Measurements from ENCODE around the gene NSMF. TPM values are rescaled to one million over a fixed set of nuclear protein-coding genes. Genes with fewer than 3 reads are reported as not detected.
A peak's percentile ranks its signal among the peaks of the same experiment; 100 is the strongest.

NSMF gene
- polyA plus RNA-seq, 1 experiment, result 35.7 TPM

- DNase-seq (ENCODE audit: low read depth), result no peak
- peaks cover 5% of the 10 kb centered on the region for H3K36me3 ChIP-seq (ENCODE audit: control insufficient read depth, insufficient read depth, low read length)
- ChIA-PET POLR2A (no interaction called here), CTCF (interaction anchor here (1.8 kb wide), 1 partner anchor 8 kb away, joined by 5 read pairs; no protein-coding TSS in a partner anchor)
- TF ChIP-seq CTCF (IDR thresholded peaks at IDR 0.05; ENCODE audit: insufficient read depth, low read depth, low read length), result no peak
- no peaks in the 10 kb centered on the region for H3K27me3 ChIP-seq (ENCODE audit: control insufficient read depth, insufficient read depth, low read length)
- H3K4me3 ChIP-seq (ENCODE audit: low read depth, low read length), result no peak overlapping the region
Measured at GRCh38 chr9:137460363-137461315, 1.5 kb upstream of the NSMF start.

- H3K27me3 ChIP-seq (ENCODE audit: control insufficient read depth, insufficient read depth, low read length), result no peaks in the 10 kb centered on the region
- CTCF ChIA-PET, result interaction anchor here (0.7 to 1.8 kb wide), 4 partner anchors 9 to 75 kb away, joined by 3 to 5 read pairs (median 4); no protein-coding TSS in a partner anchor
- DNase-seq (ENCODE audit: low read depth), result no peak
- peak overlapping the region; percentile 80 for H3K4me3 ChIP-seq (ENCODE audit: low read depth, low read length)
- H3K36me3 ChIP-seq (ENCODE audit: control insufficient read depth, insufficient read depth, low read length), result peaks cover 10% of the 10 kb centered on the region
- no peak for TF ChIP-seq CTCF (IDR thresholded peaks at IDR 0.05; ENCODE audit: insufficient read depth, low read depth, low read length)
- POLR2A ChIA-PET, result no interaction called here
Measured at GRCh38 chr9:137459601-137460362, 648 bp upstream of the NSMF start.

DNA sequence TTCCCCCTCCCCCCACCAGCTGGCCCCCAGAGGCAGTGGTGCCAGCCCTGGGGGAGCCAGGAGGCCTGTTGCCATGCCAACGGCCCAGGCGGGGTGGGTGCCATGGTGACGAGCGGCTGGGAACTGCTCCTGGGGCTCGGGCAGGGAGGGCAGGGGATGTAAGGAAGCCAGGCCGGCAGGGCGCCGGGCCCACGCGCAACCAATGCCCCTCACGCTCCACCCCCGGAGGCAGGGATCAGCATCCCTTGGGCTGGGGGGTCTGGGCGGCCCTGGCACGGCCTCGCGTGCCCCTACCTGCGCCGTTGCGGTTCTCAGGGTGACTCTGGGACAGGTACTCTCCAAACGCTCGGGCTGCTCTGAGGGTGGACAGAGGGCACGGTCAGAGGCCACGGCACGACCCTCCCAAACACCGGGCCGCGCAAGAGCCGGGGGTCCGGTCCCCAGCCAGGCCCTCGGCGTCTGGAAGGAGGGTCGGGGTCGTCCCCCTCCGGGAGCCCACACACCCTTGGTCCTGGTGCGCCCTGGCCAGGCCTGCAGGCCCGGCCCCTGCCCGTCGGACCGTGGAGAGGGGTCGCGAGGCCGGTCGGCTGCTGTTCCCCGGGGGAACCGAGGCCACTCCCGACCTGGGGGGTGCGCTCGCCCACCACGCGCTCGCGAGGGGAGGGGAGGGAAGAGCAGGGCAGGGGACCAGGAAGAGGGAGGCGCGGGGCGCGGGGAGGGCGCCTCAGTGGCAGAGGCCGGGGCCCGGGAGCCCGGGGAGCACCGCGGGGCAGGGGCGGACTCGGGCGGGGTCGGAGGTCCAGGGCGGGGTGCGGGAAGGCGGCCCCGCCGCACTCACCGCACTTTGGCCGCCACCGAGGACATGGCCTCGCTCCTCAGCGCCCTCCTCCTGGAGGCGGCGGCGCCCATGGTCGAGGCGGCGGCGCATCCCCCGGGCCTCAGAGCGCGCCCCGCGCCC, 661 bp downstream of the NSMF start:
- ChIA-PET POLR2A (no interaction called here), CTCF (interaction anchor here (0.7 to 1.8 kb wide), 3 partner anchors 11 to 13 kb away, joined by 3 to 5 read pairs (median 5); no protein-coding TSS in a partner anchor)
- H3K36me3 ChIP-seq (ENCODE audit: control insufficient read depth, insufficient read depth, low read length), result peaks cover 10% of the 10 kb centered on the region
- DNase-seq (ENCODE audit: low read depth), result no peak
- peak overlapping the region; percentile 80 for H3K4me3 ChIP-seq (ENCODE audit: low read depth, low read length)
- TF ChIP-seq CTCF (IDR thresholded peaks at IDR 0.05; ENCODE audit: insufficient read depth, low read depth, low read length), result no peak
- no peaks in the 10 kb centered on the region for H3K27me3 ChIP-seq (ENCODE audit: control insufficient read depth, insufficient read depth, low read length)

DNA sequence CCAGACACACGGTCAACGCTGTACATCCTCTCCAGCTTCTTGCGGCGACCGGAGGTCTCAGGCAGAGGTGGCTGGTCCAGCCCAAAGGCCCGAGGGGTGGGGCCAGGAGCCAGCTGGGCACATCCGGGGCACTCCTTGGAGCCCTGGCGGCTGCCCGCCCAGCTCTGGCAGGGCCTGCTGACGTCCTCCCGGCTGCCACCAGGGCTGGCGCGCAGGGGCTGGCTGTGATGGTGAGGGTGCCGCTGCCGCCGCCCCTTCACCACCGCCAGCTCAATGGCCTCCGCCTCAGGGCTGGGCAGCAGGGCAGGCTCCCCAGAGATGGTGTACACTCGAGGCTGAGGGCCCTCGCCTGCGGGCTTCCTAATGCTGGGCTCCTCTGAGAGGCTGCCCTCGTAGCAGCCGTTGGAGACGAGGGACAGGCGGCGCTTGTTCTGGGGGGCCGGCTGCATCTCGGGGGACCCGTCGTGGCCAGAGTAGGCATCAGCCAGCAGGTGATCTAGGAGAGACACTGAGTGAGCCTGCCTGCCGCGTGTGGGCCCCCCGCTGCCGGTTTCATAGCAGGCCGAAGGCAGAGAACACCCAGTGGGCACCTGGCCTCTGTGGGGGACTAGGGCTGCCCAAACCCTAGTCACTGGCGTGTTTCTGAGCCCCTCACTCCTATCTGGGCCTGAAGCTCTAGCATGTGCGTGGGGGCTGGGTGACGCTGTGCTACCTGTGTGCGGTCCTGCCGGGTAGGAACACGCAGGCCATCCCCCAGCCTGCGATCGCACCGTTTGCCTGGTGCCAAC, 1.5 kb downstream of the NSMF start:
- TF ChIP-seq CTCF (IDR thresholded peaks at IDR 0.05; ENCODE audit: insufficient read depth, low read depth, low read length), result no peak
- H3K27me3 ChIP-seq (ENCODE audit: control insufficient read depth, insufficient read depth, low read length), result no peaks in the 10 kb centered on the region
- ChIA-PET POLR2A (no interaction called here), CTCF (interaction anchor here (1.0 kb wide), 1 partner anchor 35 kb away, joined by 4 read pairs; the partner anchor contains the start of gene EXD3)
- no peak for DNase-seq (ENCODE audit: low read depth)
- H3K36me3 ChIP-seq (ENCODE audit: control insufficient read depth, insufficient read depth, low read length), result peaks cover 15% of the 10 kb centered on the region
- peak overlapping the region; percentile 80 for H3K4me3 ChIP-seq (ENCODE audit: low read depth, low read length)
